HFFc6 (cell line): ENCODE measurements around the gene DNAH17. TPM values are rescaled to one million over a fixed set of nuclear protein-coding genes. Genes with fewer than 3 reads are reported as not detected.

Experiments
- DNase-seq: peaks from one replicate; pipeline ENCODE4 v3.0.0-alpha.2; 2018
- H3K27ac Mint-ChIP-seq: 2 replicates; pipeline ENCODE4 v1.8.0; 2020; ENCODE audit warnings: mild to moderate bottlenecking, mixed read lengths
- H3K27me3 Mint-ChIP-seq: 2 replicates; pipeline ENCODE4 v1.8.0; 2021; ENCODE audit warnings: mild to moderate bottlenecking, moderate library complexity, mixed read lengths; ENCODE audit not compliant: insufficient read depth
- H3K36me3 Mint-ChIP-seq: 2 replicates; pipeline ENCODE4 v1.8.0; 2021; ENCODE audit warnings: low read depth, mixed read lengths
- H3K4me1 Mint-ChIP-seq: 2 replicates; pipeline ENCODE4 v1.8.0; 2020; ENCODE audit warnings: low read depth, mixed read lengths
- H3K4me3 Mint-ChIP-seq: 2 replicates; pipeline ENCODE4 v1.8.0; 2020; ENCODE audit warnings: mild to moderate bottlenecking, moderate library complexity, mixed read lengths
- H3K9me3 Mint-ChIP-seq: 2 replicates; pipeline ENCODE4 v1.8.0; 2020; ENCODE audit warnings: mild to moderate bottlenecking, mixed read lengths
- CTCF ChIP-seq: fragments of 200-600 bp; sonication (generic); IDR thresholded peaks from 2 replicates; pipeline ENCODE4 v1.5.0; 2021; ENCODE audit warnings: antibody characterized with exemption, mild to moderate bottlenecking
- total RNA-seq, 6 experiments: library from RNA; stranded (reverse); fragmentation: NEBNext Ultra II Directional; extraction: Animal tissue kit (Norgen Biotek cat#: 25700); gene quantifications; 2 replicates in 1 of 6; 3 replicates in 5 of 6; pipeline ENCODE4 v1.2.3, GENCODE V29; 2021

The DNAH17 gene
- total RNA-seq, 6 experiments from 2014 or later: not detected

GRCh38 chr17:78534492-78535272 lies 42.5 kb downstream of the DNAH17 start:
- no peaks in the 10 kb centered on the region for H3K9me3 Mint-ChIP-seq
- peaks cover 15% of the 10 kb centered on the region for H3K27me3 Mint-ChIP-seq
- no peak for DNase-seq
- H3K36me3 Mint-ChIP-seq: no peaks in the 10 kb centered on the region
- TF ChIP-seq CTCF: no peak
- H3K4me3 Mint-ChIP-seq: no peak overlapping the region
- H3K27ac Mint-ChIP-seq: no peak overlapping the region
- H3K4me1 Mint-ChIP-seq: peaks cover 7% of the 10 kb centered on the region; the same call in 1 of the 2 replicates

GRCh38 chr17:78532922-78533640 lies 44.1 kb downstream of the DNAH17 start:
- H3K27ac Mint-ChIP-seq: no peak overlapping the region
- H3K4me3 Mint-ChIP-seq: no peak overlapping the region
- peaks cover 12% of the 10 kb centered on the region for H3K27me3 Mint-ChIP-seq
- peaks cover 7% of the 10 kb centered on the region; the same call in 1 of the 2 replicates for H3K4me1 Mint-ChIP-seq
- no peaks in the 10 kb centered on the region for H3K9me3 Mint-ChIP-seq
- no peak for DNase-seq
- H3K36me3 Mint-ChIP-seq: no peaks in the 10 kb centered on the region
- TF ChIP-seq CTCF: no peak

GRCh38 chr17:78532311-78532710 lies 44.9 kb downstream of the DNAH17 start:
- Mint-ChIP-seq H3K27ac (no peak overlapping the region), H3K27me3 (peaks cover 12% of the 10 kb centered on the region), H3K4me3 (no peak overlapping the region), H3K9me3 (no peaks in the 10 kb centered on the region), H3K36me3 (no peaks in the 10 kb centered on the region), H3K4me1 (peaks cover 7% of the 10 kb centered on the region; the same call in 1 of the 2 replicates)
- TF ChIP-seq CTCF: no peak
- DNase-seq: no peak

GRCh38 chr17:78530675-78531074 lies 46.5 kb downstream of the DNAH17 start:
- no peak for DNase-seq
- Mint-ChIP-seq H3K9me3 (no peaks in the 10 kb centered on the region), H3K36me3 (no peaks in the 10 kb centered on the region), H3K27ac (no peak overlapping the region), H3K27me3 (peaks cover 21% of the 10 kb centered on the region), H3K4me3 (no peak overlapping the region), H3K4me1 (peaks cover 7% of the 10 kb centered on the region; the same call in 1 of the 2 replicates)
- TF ChIP-seq CTCF: no peak

- peaks cover 23% of the 10 kb centered on the region for H3K27me3 Mint-ChIP-seq
- no peak for TF ChIP-seq CTCF
- no peaks in the 10 kb centered on the region for H3K36me3 Mint-ChIP-seq
- no peaks in the 10 kb centered on the region for H3K9me3 Mint-ChIP-seq
- no peak overlapping the region for H3K4me3 Mint-ChIP-seq
- DNase-seq: no peak
- H3K4me1 Mint-ChIP-seq: peaks cover 7% of the 10 kb centered on the region; the same call in 1 of the 2 replicates
- H3K27ac Mint-ChIP-seq: no peak overlapping the region
These were observed 47.1 kb downstream of the DNAH17 start for GRCh38 chr17:78529871-78530670.
